Suprapubic skin (tissue), 4 donors: ENCODE measurements around the gene CDH15.

Experiments used
- CTCF ChIP-seq, 2 donors: fragments of 200-600 bp in 1 of 2; fragments of 450-650 bp in 1 of 2; sonication (generic) in 1 of 2; IDR thresholded peaks; one replicate each; pipeline ENCODE4 v1.5.1; 2016 to 2019; ENCODE audit warnings: antibody characterized with exemption in 2 of 2, mild to moderate bottlenecking in 1 of 2, moderate library complexity in 1 of 2
- POLR2A ChIP-seq, 2 donors: fragments of 450-650 bp; IDR thresholded peaks; one replicate each; pipeline ENCODE4 v1.6.1; 2017; ENCODE audit warnings: antibody characterized with exemption in 2 of 2, mild to moderate bottlenecking in 2 of 2, moderate library complexity in 2 of 2
- POLR2AphosphoS5 ChIP-seq, 3 donors: sonication (generic); formaldehyde crosslinking; IDR thresholded peaks; one replicate each; pipeline ENCODE4 v1.6.1; 2017; ENCODE audit warnings: antibody characterized with exemption in 3 of 3

GRCh38 chr16:89178453-89179147 lies 7.1 kb downstream of the CDH15 start:
- TF ChIP-seq POLR2A (IDR thresholded peaks at IDR 0.05) (no peak), CTCF (IDR thresholded peaks at IDR 0.05) (no peak), POLR2AphosphoS5 (IDR thresholded peaks at IDR 0.05) (no peak)
